WTC11 (cell line): Measurements from ENCODE around the gene SEMA4D. TPM values are rescaled to one million over a fixed set of nuclear protein-coding genes. Genes with fewer than 3 reads are reported as not detected.

Experiments
- ATAC-seq: fragments of 200-7000 bp; cut with Tn5 transposase; 2 replicates; pipeline ENCODE4 v1.10.0; 2021; ENCODE audit warnings: mild to moderate bottlenecking, moderate library complexity
- CTCF ChIA-PET: fragments of 300-600 bp; sonication (Branson Sonifier 250); formaldehyde crosslinking; loops from one replicate; lab custom pipeline; 2021; ENCODE audit warnings: antibody characterized with exemption; lab: Charles Lee
- POLR2A ChIA-PET: fragments of 350-600 bp; sonication (Branson Sonifier 250); formaldehyde crosslinking; loops from one replicate; lab custom pipeline; 2021; ENCODE audit warnings: antibody characterized with exemption; lab: Charles Lee
- DNase-seq: peaks from one replicate; pipeline ENCODE4 v3.0.0; 2021; ENCODE audit warnings: low spot score
- H3K27ac Mint-ChIP-seq: 2 replicates; pipeline ENCODE4 v1.8.0; 2021; ENCODE audit warnings: mixed read lengths
- H3K27me3 Mint-ChIP-seq: 2 replicates; pipeline ENCODE4 v1.8.0; 2021; ENCODE audit warnings: low read depth, mild to moderate bottlenecking, moderate library complexity, mixed read lengths
- H3K36me3 Mint-ChIP-seq: 2 replicates; pipeline ENCODE4 v1.8.0; 2021; ENCODE audit warnings: mixed read lengths
- H3K4me1 Mint-ChIP-seq: 2 replicates; pipeline ENCODE4 v1.8.0; 2022; ENCODE audit warnings: mixed read lengths
- H3K4me3 Mint-ChIP-seq: 2 replicates; pipeline ENCODE4 v1.8.0; 2021; ENCODE audit warnings: mild to moderate bottlenecking, moderate library complexity, mixed read lengths
- H3K9me3 Mint-ChIP-seq: 2 replicates; pipeline ENCODE4 v1.8.0; 2021; ENCODE audit warnings: mixed read lengths
- AFF4 ChIP-seq: sonication (generic); formaldehyde crosslinking; IDR thresholded peaks from 2 replicates; pipeline ENCODE4 v1.8.1; 2023; ENCODE audit warnings: mild to moderate bottlenecking, missing genetic modification reagents, borderline replicate concordance
- ATF1 ChIP-seq: sonication (generic); formaldehyde crosslinking; IDR thresholded peaks from 2 replicates; pipeline ENCODE4 v1.8.1; 2023; ENCODE audit warnings: mild to moderate bottlenecking, moderate library complexity, missing genetic modification reagents
- FOXP1 ChIP-seq: sonication (generic); formaldehyde crosslinking; IDR thresholded peaks from 2 replicates; pipeline ENCODE4 v1.8.0; 2022; ENCODE audit warnings: missing genetic modification reagents, mild to moderate bottlenecking, moderate library complexity, borderline replicate concordance
- NFATC4 ChIP-seq: fragments of 250-450 bp; sonication (Bioruptor Pico); IDR thresholded peaks from 2 replicates; pipeline ENCODE4 v1.9.0; 2021; ENCODE audit warnings: mild to moderate bottlenecking
- NR3C1 ChIP-seq: sonication (generic); formaldehyde crosslinking; conservative IDR thresholded peaks from 2 replicates; pipeline ENCODE4 v1.8.1; 2023; ENCODE audit warnings: low read depth, mild to moderate bottlenecking, missing genetic modification reagents
- PRDM15 ChIP-seq: sonication (generic); formaldehyde crosslinking; IDR thresholded peaks from 2 replicates; pipeline ENCODE4 v1.8.0; 2022; ENCODE audit warnings: missing genetic modification reagents
- PREB ChIP-seq: sonication (generic); formaldehyde crosslinking; IDR thresholded peaks from 2 replicates; pipeline ENCODE4 v1.8.1; 2022; ENCODE audit warnings: mild to moderate bottlenecking, missing genetic modification reagents, moderate library complexity, borderline replicate concordance
- SP1 ChIP-seq: sonication (generic); formaldehyde crosslinking; conservative IDR thresholded peaks from 2 replicates; pipeline ENCODE4 v1.8.1; 2022; ENCODE audit warnings: missing genetic modification reagents
- TEAD1 ChIP-seq: sonication (generic); formaldehyde crosslinking; IDR thresholded peaks from 2 replicates; pipeline ENCODE4 v1.8.0; 2022; ENCODE audit warnings: mild to moderate bottlenecking, missing genetic modification reagents
- USF2 ChIP-seq: sonication (generic); formaldehyde crosslinking; IDR thresholded peaks from 2 replicates; pipeline ENCODE4 v1.8.1; 2023; ENCODE audit warnings: mild to moderate bottlenecking, missing genetic modification reagents, moderate library complexity
- ZNF263 ChIP-seq: sonication (generic); formaldehyde crosslinking; IDR thresholded peaks from 2 replicates; pipeline ENCODE4 v1.8.1; 2022; ENCODE audit warnings: low read depth, mild to moderate bottlenecking, moderate library complexity, missing genetic modification reagents
- ZNF281 ChIP-seq: sonication (generic); formaldehyde crosslinking; IDR thresholded peaks from 2 replicates; pipeline ENCODE4 v1.8.0; 2023; ENCODE audit warnings: mild to moderate bottlenecking, missing genetic modification reagents
- ZNF317 ChIP-seq: sonication (generic); formaldehyde crosslinking; IDR thresholded peaks from 2 replicates; pipeline ENCODE4 v1.8.1; 2023; ENCODE audit warnings: low read depth, mild to moderate bottlenecking, moderate library complexity, missing genetic modification reagents, borderline replicate concordance
- total RNA-seq: library from RNA; stranded (reverse); gene quantifications from 3 replicates; pipeline ENCODE4 v1.2.3, GENCODE V29; 2021

Gene SEMA4D
- total RNA-seq, 1 experiment from 2014 or later = 67.8 TPM

GRCh38 chr9:89368550-89368949 is 129.4 kb downstream of the SEMA4D start:
- Mint-ChIP-seq H3K9me3 (no peaks in the 10 kb centered on the region), H3K4me1 (no peaks in the 10 kb centered on the region), H3K27me3 (no peaks in the 10 kb centered on the region), H3K36me3 (no peaks in the 10 kb centered on the region), H3K4me3 (no peak overlapping the region), H3K27ac (no peak overlapping the region)
- CTCF ChIA-PET = interaction anchor here (1.1 kb wide), 1 partner anchor 180 kb away, joined by 3 read pairs; no protein-coding TSS in a partner anchor
- POLR2A ChIA-PET = no interaction called here
- TF ChIP-seq PREB (CRISPR knock-in tag) (no peak), SP1 (no peak), FOXP1 (CRISPR knock-in tag) (no peak), USF2 (CRISPR knock-in tag) (no peak), TEAD1 (CRISPR knock-in tag) (no peak), ZNF263 (CRISPR knock-in tag) (no peak), ZNF281 (CRISPR knock-in tag) (no peak), ZNF317 (CRISPR knock-in tag) (no peak), PRDM15 (CRISPR knock-in tag) (no peak), ATF1 (CRISPR knock-in tag) (no peak), NFATC4 (CRISPR knock-in tag) (no peak), AFF4 (no peak), NR3C1 (CRISPR knock-in tag) (no peak)
- ATAC-seq (no peak), DNase-seq (no peak)
